Neuronal stem cell (in vitro differentiated cells): ENCODE results near the gene ZNF628.
A peak's percentile ranks its signal among the peaks of the same experiment; 100 is the strongest.

ENCODE experiments used
- DNase-seq: peaks from one replicate; pipeline ENCODE4 v3.0.0-alpha.2; 2013; ENCODE audit warnings: low spot score
- H2AFZ ChIP-seq: one replicate; pipeline ENCODE4 v1.6.1; 2013; ENCODE audit warnings: mild to moderate bottlenecking, low read length, inconsistent platforms
- H2AK5ac ChIP-seq: 2 replicates; pipeline ENCODE4 v1.6.1; 2013; ENCODE audit warnings: low read depth, mild to moderate bottlenecking, inconsistent platforms, low read length, moderate library complexity, mixed read lengths
- H2BK120ac ChIP-seq: 2 replicates; pipeline ENCODE4 v1.6.1; 2013; ENCODE audit warnings: low read depth, mild to moderate bottlenecking, inconsistent platforms, low read length, moderate library complexity, mixed read lengths
- H2BK12ac ChIP-seq: one replicate; pipeline ENCODE4 v1.6.1; 2013; ENCODE audit warnings: low read length, inconsistent platforms
- H2BK15ac ChIP-seq: 2 replicates; pipeline ENCODE4 v1.6.1; 2013; ENCODE audit warnings: mild to moderate bottlenecking, low read length, inconsistent platforms, mixed read lengths
- H2BK5ac ChIP-seq: one replicate; pipeline ENCODE4 v1.6.1; 2013; ENCODE audit warnings: inconsistent platforms, mild to moderate bottlenecking, low read length, moderate library complexity
- H3K14ac ChIP-seq: one replicate; pipeline ENCODE4 v1.6.1; 2013; ENCODE audit warnings: low read length, inconsistent platforms
- H3K18ac ChIP-seq: 2 replicates; pipeline ENCODE4 v1.6.1; 2013; ENCODE audit warnings: low read length, inconsistent platforms
- H3K23ac ChIP-seq: 2 replicates; pipeline ENCODE4 v1.6.1; 2013; ENCODE audit warnings: low read depth, mild to moderate bottlenecking, mixed read lengths, low read length, inconsistent platforms; ENCODE audit not compliant: poor library complexity
- H3K27ac ChIP-seq: replicated peaks from 3 replicates; pipeline ENCODE4 v1.5.1; 2013; ENCODE audit warnings: low read length, inconsistent platforms
- H3K27me3 ChIP-seq, 3 experiments: 2 replicates each; pipeline ENCODE4 v1.6.1; 2013; ENCODE audit warnings: low read length in 3 of 3, mild to moderate bottlenecking in 2 of 3, inconsistent platforms in 1 of 3, low read depth in 1 of 3, mixed read lengths in 1 of 3, moderate library complexity in 1 of 3; ENCODE audit not compliant: control insufficient read depth in 3 of 3, insufficient read depth in 3 of 3
- H3K36me3 ChIP-seq, 2 donors: replicated peaks in 1 of 2; 2 replicates each; pipeline ENCODE4 v1.6.1; 2013; ENCODE audit warnings: low read length in 2 of 2; ENCODE audit not compliant: control insufficient read depth in 2 of 2, insufficient read depth in 2 of 2
- H3K4ac ChIP-seq: 2 replicates; pipeline ENCODE4 v1.6.1; 2013; ENCODE audit warnings: inconsistent platforms, mild to moderate bottlenecking, low read length, moderate library complexity
- H3K4me1 ChIP-seq, 2 donors: 1 replicate in 1 of 2; 2 replicates in 1 of 2; pipeline ENCODE4 v1.6.1; 2013; ENCODE audit warnings: low read length in 2 of 2, low read depth in 1 of 2; ENCODE audit not compliant: control insufficient read depth in 2 of 2, insufficient read depth in 1 of 2
- H3K4me2 ChIP-seq: one replicate; pipeline ENCODE4 v1.6.1; 2013; ENCODE audit warnings: mild to moderate bottlenecking, low read length, inconsistent platforms; ENCODE audit not compliant: insufficient read depth, poor library complexity, severe bottlenecking
- H3K4me3 ChIP-seq, 2 donors: 2 replicates each; pipeline ENCODE4 v1.5.1; 2013; ENCODE audit warnings: low read length in 2 of 2, mild to moderate bottlenecking in 2 of 2, inconsistent platforms in 1 of 2, moderate library complexity in 1 of 2
- H3K79me1 ChIP-seq: one replicate; pipeline ENCODE4 v1.6.1; 2013; ENCODE audit warnings: low read depth, mild to moderate bottlenecking, inconsistent platforms, low read length, moderate library complexity
- H3K9ac ChIP-seq: one replicate; pipeline ENCODE4 v1.6.1; 2013; ENCODE audit warnings: mild to moderate bottlenecking, low read depth, low read length, inconsistent platforms; ENCODE audit not compliant: poor library complexity
- H3K9me3 ChIP-seq, 2 donors: replicated peaks in 1 of 2; 2 replicates each; pipeline versions ENCODE3 to v1.6.1; 2013; ENCODE audit warnings: low read length in 2 of 2, mild to moderate bottlenecking in 2 of 2, inconsistent platforms in 1 of 2, low read depth in 1 of 2, mixed read lengths in 1 of 2, moderate library complexity in 1 of 2; ENCODE audit not compliant: control insufficient read depth in 2 of 2, insufficient read depth in 1 of 2
- H4K8ac ChIP-seq: one replicate; pipeline ENCODE4 v1.6.1; 2013; ENCODE audit warnings: low read depth, mild to moderate bottlenecking, inconsistent platforms, low read length, moderate library complexity
- H4K91ac ChIP-seq: one replicate; pipeline ENCODE4 v1.6.1; 2013; ENCODE audit warnings: low read length, low read depth, mild to moderate bottlenecking, inconsistent platforms; ENCODE audit not compliant: poor library complexity
- WGBS, 2 donors: extraction: QIAGEN DNeasy Blood & Tissue Kit; methylation state at CpG; one replicate each; pipeline ENCODE4 v1.1.7; 2013; ENCODE audit warnings: missing lambda C conversion rate in 2 of 2, mixed read lengths in 1 of 2; ENCODE audit not compliant: insufficient read length in 2 of 2, insufficient replicate concordance in 1 of 2; ENCODE audit errors: extremely low coverage in 2 of 2; 5-methylcytosine and 5-hydroxymethylcytosine counted together

The ZNF628 gene

GRCh38 chr19:55456347-55456746 lies 20.1 kb upstream of the ZNF628 start:
- peaks cover 0 to 12% of the 10 kb centered on the region in 2 donors for H3K36me3 ChIP-seq
- no peak overlapping the region for H4K91ac ChIP-seq
- H3K79me1 ChIP-seq = no peaks in the 10 kb centered on the region
- peaks cover 0 to 2% of the 10 kb centered on the region in 2 donors for H3K9me3 ChIP-seq
- H4K8ac ChIP-seq = no peak overlapping the region
- peak overlapping the region; percentile 4 for H2AK5ac ChIP-seq
- H2BK5ac ChIP-seq = peak overlapping the region; percentile 89
- H3K4me2 ChIP-seq = no peak overlapping the region
- no CpG with 5 or more reads among the region's 14 CpGs for WGBS, 2 donors
- H3K27me3 ChIP-seq = peaks cover 0 to 12% (median 4%) of the 10 kb centered on the region in 3 experiments
- H3K4me1 ChIP-seq = peaks cover 14 to 23% of the 10 kb centered on the region in 2 donors
- H3K18ac ChIP-seq = no peak overlapping the region
- no peak overlapping the region for H3K4me3 ChIP-seq
- no peak overlapping the region for H3K23ac ChIP-seq
- H2AFZ ChIP-seq = no peak overlapping the region
- H2BK12ac ChIP-seq = no peak overlapping the region
- DNase-seq = no peak
- no peak overlapping the region for H3K9ac ChIP-seq
- H3K14ac ChIP-seq = no peak overlapping the region
- H2BK120ac ChIP-seq = no peak overlapping the region
- H3K4ac ChIP-seq = no peak overlapping the region
- no peak overlapping the region for H3K27ac ChIP-seq
- no peak overlapping the region for H2BK15ac ChIP-seq

GRCh38 chr19:55457683-55458457 lies 18.5 kb upstream of the ZNF628 start:
- Histone ChIP-seq H3K4me2 (no peak overlapping the region), H4K8ac (no peak overlapping the region), H3K27ac (no peak overlapping the region), H2BK15ac (no peak overlapping the region), H3K14ac (no peak overlapping the region), H2AFZ (no peak overlapping the region), H3K79me1 (no peaks in the 10 kb centered on the region), H3K18ac (no peak overlapping the region), H3K27me3 (peaks cover 0 to under 1% (median 0%) of the 10 kb centered on the region in 3 experiments), H3K9me3 (peaks cover 0 to 2% of the 10 kb centered on the region in 2 donors), H2BK5ac (no peak overlapping the region), H3K4me3 (no peak overlapping the region), H2BK12ac (no peak overlapping the region), H3K4ac (no peak overlapping the region), H4K91ac (no peak overlapping the region), H3K23ac (no peak overlapping the region), H3K4me1 (peaks cover 13 to 19% of the 10 kb centered on the region in 2 donors), H3K36me3 (peaks cover 0 to 12% of the 10 kb centered on the region in 2 donors), H3K9ac (peak overlapping the region; percentile 24), H2BK120ac (no peak overlapping the region), H2AK5ac (no peak overlapping the region)
- DNase-seq = no peak
- no CpG with 5 or more reads among the region's 16 CpGs for WGBS, 2 donors

GRCh38 chr19:55459551-55459949 lies 16.9 kb upstream of the ZNF628 start:
- H3K9me3 ChIP-seq = peaks cover 0 to 2% of the 10 kb centered on the region in 2 donors
- H3K18ac ChIP-seq = no peak overlapping the region
- H3K23ac ChIP-seq = no peak overlapping the region
- H3K9ac ChIP-seq = no peak overlapping the region
- H3K36me3 ChIP-seq = peaks cover 0 to 12% of the 10 kb centered on the region in 2 donors
- peak overlapping the region in 1 of 2 donors; percentile 70 for H3K4me3 ChIP-seq
- H4K91ac ChIP-seq = no peak overlapping the region
- peak overlapping the region; percentile 39 for H2BK15ac ChIP-seq
- H3K4me2 ChIP-seq = no peak overlapping the region
- no peak overlapping the region for H2BK5ac ChIP-seq
- H2AK5ac ChIP-seq = peak overlapping the region; percentile 85
- H3K4me1 ChIP-seq = peaks cover 20 to 27% of the 10 kb centered on the region in 2 donors
- WGBS, 2 donors = no CpG with 5 or more reads among the region's 8 CpGs
- peaks cover 0 to 15% (median 0%) of the 10 kb centered on the region in 3 experiments for H3K27me3 ChIP-seq
- H2BK12ac ChIP-seq = no peak overlapping the region
- peak overlapping the region; percentile 35 for H2AFZ ChIP-seq
- H3K79me1 ChIP-seq = no peaks in the 10 kb centered on the region
- no peak overlapping the region for H2BK120ac ChIP-seq
- DNase-seq = no peak
- H3K4ac ChIP-seq = no peak overlapping the region
- no peak overlapping the region for H4K8ac ChIP-seq
- no peak overlapping the region for H3K27ac ChIP-seq
- H3K14ac ChIP-seq = no peak overlapping the region

GRCh38 chr19:55459950-55460657 lies 16.3 kb upstream of the ZNF628 start:
- WGBS, 2 donors = no CpG with 5 or more reads among the region's 16 CpGs
- H3K23ac ChIP-seq = no peak overlapping the region
- no peak for DNase-seq
- peak overlapping the region; percentile 79 for H2AFZ ChIP-seq
- H3K4ac ChIP-seq = no peak overlapping the region
- peaks cover 0 to 2% of the 10 kb centered on the region in 2 donors for H3K9me3 ChIP-seq
- H3K14ac ChIP-seq = no peak overlapping the region
- H2BK120ac ChIP-seq = no peak overlapping the region
- no peak overlapping the region for H3K9ac ChIP-seq
- no peak overlapping the region for H4K8ac ChIP-seq
- H3K79me1 ChIP-seq = no peaks in the 10 kb centered on the region
- H4K91ac ChIP-seq = no peak overlapping the region
- peaks cover 20 to 30% of the 10 kb centered on the region in 2 donors for H3K4me1 ChIP-seq
- no peak overlapping the region for H2BK15ac ChIP-seq
- H3K36me3 ChIP-seq = peaks cover 0 to 11% of the 10 kb centered on the region in 2 donors
- H3K4me3 ChIP-seq = peak overlapping the region in 1 of 2 donors; percentile 70
- H3K18ac ChIP-seq = no peak overlapping the region
- H3K27ac ChIP-seq = no peak overlapping the region
- H2AK5ac ChIP-seq = peak overlapping the region; percentile 85
- no peak overlapping the region for H2BK12ac ChIP-seq
- peak overlapping the region; percentile 84 for H2BK5ac ChIP-seq
- no peak overlapping the region for H3K4me2 ChIP-seq
- peaks cover 0 to 21% (median 0%) of the 10 kb centered on the region in 3 experiments for H3K27me3 ChIP-seq
